Ascending aorta (tissue), 2 donors: ENCODE results near the gene IFNL2. TPM values are rescaled to one million over a fixed set of nuclear protein-coding genes. Genes with fewer than 3 reads are reported as not detected.

ENCODE experiments used
- DNase-seq, 2 donors: peaks; one replicate each; pipeline ENCODE4 v3.0.0-alpha.2; 2019; ENCODE audit warnings: low spot score in 2 of 2
- H3K27ac ChIP-seq, 2 donors: fragments of 200-600 bp; sonication (generic); one replicate each; pipeline ENCODE4 v1.5.1; 2016 to 2017; ENCODE audit warnings: mild to moderate bottlenecking in 1 of 2
- H3K27me3 ChIP-seq: fragments of 200-600 bp; sonication (generic); one replicate; pipeline ENCODE4 v1.5.1; 2017
- H3K36me3 ChIP-seq, 2 donors: fragments of 200-600 bp; sonication (generic); one replicate each; pipeline ENCODE4 v1.5.1; 2016
- H3K4me1 ChIP-seq, 2 donors: fragments of 200-600 bp; sonication (generic); one replicate each; pipeline ENCODE4 v1.5.1; 2016 to 2017; ENCODE audit warnings: mild to moderate bottlenecking in 1 of 2
- H3K4me3 ChIP-seq, 2 donors: fragments of 200-600 bp; sonication (generic); one replicate each; pipeline ENCODE4 v1.5.1; 2016 to 2017; ENCODE audit warnings: mild to moderate bottlenecking in 1 of 2
- H3K9me3 ChIP-seq, 2 donors: fragments of 200-600 bp; sonication (generic); one replicate each; pipeline ENCODE4 v1.5.1; 2016
- CTCF ChIP-seq, 3 experiments: fragments of 200-600 bp in 2 of 3; fragments of 450-650 bp in 1 of 3; sonication (generic) in 2 of 3; IDR thresholded peaks; one replicate each; pipeline ENCODE4 v1.5.1; 2016 to 2019; ENCODE audit warnings: antibody characterized with exemption in 3 of 3, mild to moderate bottlenecking in 1 of 3, moderate library complexity in 1 of 3
- intact Hi-C: fragments of 100-400 bp; cut with DNase I; formaldehyde crosslinking; loops from one replicate; pipeline ENCODE4 v1.15.1; 2023
- total RNA-seq: library from RNA; depleted of rRNA; stranded (reverse); fragments of >200 nt; gene quantifications from one replicate; pipeline ENCODE4 v1.1.0, GENCODE V29; 2016

Gene IFNL2
- total RNA-seq, 1 donor from 2014 or later = not detected

- intact Hi-C loops = no loop called here
- no peak for TF ChIP-seq CTCF (IDR thresholded peaks at IDR 0.05)
- DNase-seq = no peak
- Histone ChIP-seq H3K36me3 (no peaks in the 10 kb centered on the region), H3K9me3 (no peaks in the 10 kb centered on the region), H3K4me1 (no peaks in the 10 kb centered on the region), H3K27me3 (peaks cover 12% of the 10 kb centered on the region), H3K27ac (no peak overlapping the region), H3K4me3 (no peak overlapping the region)
These were observed 15.7 kb upstream of the IFNL2 start for GRCh38 chr19:39252458-39252857.

DNA sequence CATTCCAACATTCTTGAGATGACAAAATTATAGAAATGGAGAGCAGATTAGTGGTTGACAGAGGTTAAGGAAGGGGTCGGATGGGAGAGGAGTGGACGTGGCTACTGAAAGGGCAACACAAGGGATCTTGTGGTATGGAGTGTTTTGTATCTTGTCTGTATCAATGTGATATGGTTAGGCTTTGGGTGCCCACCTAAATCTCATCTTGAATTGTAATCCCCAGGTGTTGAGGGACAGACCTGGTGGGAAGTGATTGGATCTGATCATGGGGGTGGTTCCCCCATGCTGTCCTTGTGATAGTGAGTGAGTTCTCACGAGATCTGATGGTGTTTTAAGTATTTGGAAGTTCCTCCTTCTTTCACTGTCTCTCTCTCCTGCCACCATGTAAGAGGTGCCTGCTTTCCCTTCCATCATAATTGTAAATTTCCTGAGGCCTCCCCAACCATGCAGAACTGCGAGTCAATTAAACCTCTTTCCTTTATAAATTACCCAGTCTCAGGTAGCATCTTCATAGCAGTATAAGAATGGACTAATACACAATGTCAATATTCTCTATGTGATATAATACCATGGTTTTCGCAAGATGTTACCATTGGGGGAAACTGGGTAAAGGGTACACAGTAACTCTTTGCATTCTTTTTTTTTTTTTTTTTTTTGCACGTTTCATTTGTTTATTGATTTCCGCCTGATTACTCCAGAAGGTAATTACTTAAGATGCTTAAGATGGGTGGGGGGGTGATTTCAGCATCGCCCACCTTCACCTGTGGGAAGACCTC is 14.6 kb upstream of the IFNL2 start:
- Histone ChIP-seq H3K9me3 (no peaks in the 10 kb centered on the region), H3K27ac (no peak overlapping the region), H3K27me3 (peaks cover 2% of the 10 kb centered on the region), H3K4me1 (no peaks in the 10 kb centered on the region), H3K4me3 (no peak overlapping the region), H3K36me3 (no peaks in the 10 kb centered on the region)
- intact Hi-C loops = no loop called here
- no peak for TF ChIP-seq CTCF (IDR thresholded peaks at IDR 0.05)
- no peak for DNase-seq

GRCh38 chr19:39254531-39255345 is 13.5 kb upstream of the IFNL2 start:
- no peak for TF ChIP-seq CTCF (IDR thresholded peaks at IDR 0.05)
- intact Hi-C loops = no loop called here
- Histone ChIP-seq H3K4me1 (no peaks in the 10 kb centered on the region), H3K9me3 (no peaks in the 10 kb centered on the region), H3K27me3 (no peaks in the 10 kb centered on the region), H3K4me3 (no peak overlapping the region), H3K27ac (no peak overlapping the region), H3K36me3 (no peaks in the 10 kb centered on the region)
- no peak for DNase-seq

GRCh38 chr19:39257227-39257626 is 11.0 kb upstream of the IFNL2 start:
- H3K27me3 ChIP-seq = no peaks in the 10 kb centered on the region
- intact Hi-C loops = no loop called here

GRCh38 chr19:39261704-39262103 is 6.5 kb upstream of the IFNL2 start:
- DNase-seq = no peak
- no peaks in the 10 kb centered on the region for H3K27me3 ChIP-seq

More at GRCh38 chr19:39257227-39257626, 11.0 kb upstream of the IFNL2 start:
- H3K9me3 ChIP-seq = no peaks in the 10 kb centered on the region
- no peak for TF ChIP-seq CTCF (IDR thresholded peaks at IDR 0.05)
- no peaks in the 10 kb centered on the region for H3K4me1 ChIP-seq
- no peak overlapping the region for H3K27ac ChIP-seq
- H3K4me3 ChIP-seq = no peak overlapping the region
- H3K36me3 ChIP-seq = no peaks in the 10 kb centered on the region
- no peak for DNase-seq

More at GRCh38 chr19:39261704-39262103, 6.5 kb upstream of the IFNL2 start:
- H3K36me3 ChIP-seq = no peaks in the 10 kb centered on the region
- intact Hi-C loops = no loop called here
- H3K4me3 ChIP-seq = no peak overlapping the region
- TF ChIP-seq CTCF (IDR thresholded peaks at IDR 0.05) = no peak
- no peaks in the 10 kb centered on the region for H3K9me3 ChIP-seq
- no peak overlapping the region for H3K27ac ChIP-seq
- H3K4me1 ChIP-seq = no peaks in the 10 kb centered on the region
